Stimulated activated CD4-positive, alpha-beta T cell treated with anti-CD3 and anti-CD28 coated beads, TNF-alpha, amount 100 ng/mL, for 48 hours (primary cell): ENCODE measurements around the gene ROR1.

ENCODE experiments used
- DNase-seq, 3 donors: peaks; one replicate each; pipeline ENCODE4 v3.0.0-alpha.2; 2020; ENCODE audit warnings: low read depth in 3 of 3

ROR1 gene

DNA sequence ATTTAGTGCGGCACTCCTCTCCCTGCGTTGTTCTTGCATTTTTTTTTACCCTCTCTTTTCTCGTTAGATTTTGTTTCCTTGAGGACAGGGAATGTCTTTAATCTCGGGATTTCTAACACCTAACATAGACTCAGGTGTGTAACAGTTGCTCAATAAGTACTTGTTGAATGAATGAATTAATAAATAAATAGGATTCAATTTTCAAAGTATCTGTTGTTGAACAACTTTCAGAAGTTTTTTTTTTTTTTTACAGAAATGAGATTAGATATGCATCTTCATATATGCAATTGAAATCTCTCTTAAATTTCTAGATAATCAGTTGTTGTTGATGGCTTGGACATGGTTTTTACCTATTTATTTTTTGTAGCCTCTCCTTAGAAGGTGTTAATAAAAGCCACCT, 83.1 kb downstream of the ROR1 start:
- DNase-seq: no peak

DNA sequence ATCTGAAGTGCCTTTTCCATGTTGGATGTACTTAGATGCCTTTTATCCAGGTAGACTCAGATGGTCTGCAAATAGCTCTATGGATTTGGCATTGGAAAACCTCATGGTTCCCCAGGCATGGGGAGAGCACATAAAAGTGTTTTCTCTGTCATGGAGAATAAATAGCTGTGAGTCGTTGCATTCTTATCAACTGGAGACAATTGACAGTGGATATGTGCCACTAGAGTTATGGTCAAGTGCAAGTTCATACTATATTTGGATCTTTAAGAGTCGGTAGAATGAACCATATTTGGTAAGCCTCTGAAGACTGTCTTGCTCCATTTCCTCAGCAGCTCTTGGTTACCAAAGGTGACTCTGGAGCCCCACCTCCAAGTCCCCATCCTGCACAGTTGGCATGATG, 83.7 kb downstream of the ROR1 start:
- DNase-seq: no peak

DNA sequence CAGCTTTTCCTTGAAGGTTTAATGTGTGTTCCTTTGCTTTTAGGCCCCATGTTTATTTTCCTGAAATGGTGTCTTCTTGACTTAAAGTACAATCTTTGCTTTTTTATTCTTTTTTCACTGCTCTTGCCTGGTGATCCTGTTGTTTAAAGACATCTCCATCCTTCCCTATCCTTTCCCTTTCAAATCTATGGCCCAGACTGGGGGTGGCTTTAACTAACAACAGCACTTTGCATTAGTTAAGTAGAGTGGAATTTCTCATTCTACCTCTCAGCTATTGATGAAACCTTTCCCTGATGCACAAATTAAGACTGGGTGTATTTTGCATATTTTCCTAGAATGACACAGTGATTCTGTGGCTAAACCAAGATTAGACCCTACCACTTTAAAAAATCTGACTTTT, 84.3 kb downstream of the ROR1 start:
- DNase-seq: no peak

DNA sequence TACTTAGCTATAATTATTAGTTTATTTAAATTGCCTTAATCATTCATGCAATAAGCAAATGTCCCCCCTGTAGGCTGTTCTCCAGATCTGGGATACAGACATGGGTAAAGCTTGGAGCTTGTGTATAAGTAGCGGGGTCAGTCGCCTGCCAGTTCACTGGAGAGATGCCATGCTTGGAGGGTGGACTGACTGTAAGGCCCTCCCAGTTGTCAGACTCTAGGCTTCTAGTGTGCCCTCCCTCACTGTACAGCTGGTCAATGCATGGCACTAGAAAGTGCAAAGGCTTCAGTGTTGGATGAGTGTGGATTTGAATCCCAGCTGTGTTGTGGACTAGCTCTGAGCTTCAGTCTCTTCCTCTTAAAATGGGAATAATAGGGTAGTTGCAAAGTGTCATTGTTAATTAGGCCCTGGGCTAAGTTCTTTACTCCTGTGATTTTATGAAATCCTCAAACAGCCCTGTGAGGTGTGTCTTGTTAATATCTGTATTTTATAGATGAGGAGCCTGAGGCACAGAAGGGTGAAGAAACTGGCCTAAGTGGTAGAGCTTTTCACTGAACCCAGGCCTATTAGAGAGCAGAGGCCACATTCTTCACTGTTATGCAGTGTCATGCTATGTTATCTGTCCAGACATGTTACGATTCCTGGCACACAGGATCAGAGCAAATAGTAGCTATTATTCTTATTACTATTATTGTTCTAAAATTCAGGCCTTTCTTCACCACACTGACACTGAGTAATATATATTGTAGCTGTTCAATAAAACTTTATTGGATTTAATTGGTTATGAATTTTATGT, 85.9 kb downstream of the ROR1 start:
- DNase-seq: no peak

DNA sequence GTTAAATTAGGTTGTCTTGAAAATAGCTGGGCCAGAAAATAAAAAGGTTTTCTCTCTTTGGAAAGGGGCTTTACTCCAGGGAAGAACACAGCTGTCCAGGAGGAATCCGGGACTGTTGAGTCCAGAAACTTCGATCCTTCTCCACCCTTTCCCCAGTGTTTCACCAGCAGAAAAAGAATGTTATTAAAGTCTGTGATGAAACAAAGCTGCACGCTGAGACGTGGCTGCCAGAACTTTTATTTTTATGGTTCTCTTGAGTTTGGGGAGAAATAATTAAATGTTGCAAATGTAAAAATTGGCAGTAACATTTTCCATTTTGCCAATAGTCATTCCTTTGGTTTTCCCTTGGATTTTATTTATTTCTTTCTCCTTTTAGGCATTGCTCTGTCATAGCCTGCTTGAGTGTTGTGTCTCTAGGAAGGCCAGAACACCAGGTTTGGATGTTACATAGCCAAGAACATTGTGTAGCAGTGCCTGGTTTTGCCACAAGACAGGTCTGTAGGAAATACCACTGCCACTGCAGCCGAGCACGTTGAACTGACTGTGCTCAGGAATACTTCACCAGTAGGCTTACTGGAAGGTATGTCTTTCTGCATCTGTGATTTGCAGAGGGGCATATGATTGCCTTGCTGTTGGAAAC, 87.4 kb downstream of the ROR1 start:
- no peak for DNase-seq

DNA sequence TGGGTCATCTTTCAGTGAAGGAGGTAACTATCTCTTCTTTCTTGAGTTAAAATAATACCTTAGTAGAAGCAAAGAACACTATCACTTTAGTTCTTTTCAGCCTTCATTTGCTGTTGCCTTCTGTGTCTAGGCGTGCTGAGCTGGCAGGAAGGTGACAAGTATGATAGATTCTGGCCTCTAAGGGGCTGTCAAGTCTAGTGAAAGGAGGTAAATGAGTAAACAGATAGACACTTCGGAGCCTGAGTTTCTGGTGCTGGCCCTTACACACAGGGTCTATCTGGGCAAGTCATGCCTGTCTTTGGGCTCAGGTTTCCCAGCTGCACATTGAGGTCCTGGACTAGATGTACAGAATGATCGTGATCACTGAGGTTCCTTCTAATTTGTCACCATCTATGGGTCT, 89.3 kb downstream of the ROR1 start:
- DNase-seq: no peak

DNA sequence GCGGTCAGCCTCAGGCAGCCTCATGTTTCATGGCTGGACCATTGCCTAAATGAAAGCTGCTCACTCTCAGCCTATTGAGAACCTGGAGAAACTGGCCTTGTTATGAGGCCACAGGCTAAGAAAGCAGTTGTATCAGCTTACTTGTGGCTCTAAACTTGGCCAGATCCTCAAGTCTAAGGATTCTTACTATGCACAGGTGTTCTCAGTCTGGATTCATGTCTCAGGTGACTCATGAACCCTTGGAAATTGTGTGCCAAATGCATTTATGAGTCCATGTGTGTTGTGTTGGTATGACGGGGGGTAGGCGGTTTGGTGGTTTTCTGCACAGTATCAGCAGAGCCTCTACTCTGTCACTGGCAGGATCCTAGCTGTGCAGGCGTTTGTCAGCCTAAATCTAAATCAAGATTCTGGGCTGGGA, 90.4 kb downstream of the ROR1 start:
- DNase-seq: no peak

DNA sequence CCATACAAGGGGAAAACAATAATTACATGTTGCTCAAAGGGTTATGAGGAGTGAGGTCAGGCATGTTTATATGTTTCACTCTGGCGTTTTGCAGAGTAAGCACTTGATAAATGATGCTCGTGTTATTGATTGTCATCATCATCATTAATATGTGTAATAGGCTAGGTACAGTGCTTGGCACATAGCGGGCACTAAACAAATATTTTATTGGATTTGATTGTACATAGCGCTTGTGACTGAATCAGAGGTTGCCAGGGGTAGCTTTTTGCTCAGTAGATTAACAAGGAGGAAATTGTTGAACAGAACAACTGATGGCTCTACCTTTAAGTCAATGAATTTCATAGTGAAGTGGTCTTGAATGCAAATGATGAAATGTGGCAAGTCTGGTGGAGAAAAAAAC, 91.7 kb downstream of the ROR1 start:
- no peak for DNase-seq

DNA sequence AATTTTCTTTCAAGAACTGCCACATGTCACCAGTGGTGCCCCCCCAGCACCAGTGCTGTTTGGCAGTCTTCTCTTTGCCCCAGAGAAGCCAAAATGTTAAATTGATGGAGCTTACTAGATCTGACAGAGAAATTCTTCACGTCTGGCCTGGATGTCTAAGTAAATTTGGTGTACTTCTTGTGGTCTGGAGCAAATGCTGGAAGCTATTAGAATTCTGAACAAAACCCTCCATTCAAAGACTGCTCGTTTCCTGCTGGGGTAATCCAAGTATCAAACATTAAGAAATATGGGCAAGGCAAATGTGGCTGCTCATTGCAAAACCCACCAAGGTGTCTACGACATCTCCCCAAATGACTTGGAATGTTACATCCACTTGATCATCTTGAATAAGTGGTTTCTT, 92.3 kb downstream of the ROR1 start:
- DNase-seq: no peak

DNA sequence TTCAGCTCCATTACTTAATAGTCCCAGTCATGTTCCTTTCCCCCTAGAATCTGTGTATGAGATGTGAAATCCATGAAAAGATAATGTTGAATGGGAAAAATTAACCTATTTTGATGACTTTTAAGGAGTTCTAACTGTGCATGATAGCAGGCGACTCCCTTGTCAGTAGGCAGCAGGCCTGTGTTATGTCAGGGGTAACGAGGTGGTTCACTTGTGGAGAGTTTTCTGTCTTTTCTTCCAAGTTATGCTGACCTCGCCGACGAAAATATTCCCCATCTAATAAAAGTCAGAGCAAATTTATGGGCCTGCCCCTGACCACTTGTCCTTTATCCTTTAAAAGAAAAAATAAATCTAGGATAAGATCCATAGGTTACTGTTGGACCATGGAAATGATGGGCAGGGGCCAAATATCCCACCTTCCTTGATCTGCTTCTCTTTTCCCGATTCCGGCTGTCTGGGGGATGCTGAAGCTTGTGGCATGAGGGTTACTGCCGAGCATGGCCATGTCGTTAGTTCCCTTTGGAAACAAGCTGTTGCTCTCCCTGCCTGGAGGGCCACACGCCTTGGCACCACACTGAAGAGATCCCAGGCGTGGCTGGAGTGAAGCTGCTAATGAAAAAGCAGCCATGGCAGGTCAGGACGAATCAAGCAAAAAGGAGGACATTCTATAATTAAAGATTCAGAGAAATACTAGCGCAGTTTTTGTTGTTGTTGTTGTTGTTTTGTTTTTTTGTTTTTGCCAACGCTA, 93.8 kb downstream of the ROR1 start:
- no peak for DNase-seq

DNA sequence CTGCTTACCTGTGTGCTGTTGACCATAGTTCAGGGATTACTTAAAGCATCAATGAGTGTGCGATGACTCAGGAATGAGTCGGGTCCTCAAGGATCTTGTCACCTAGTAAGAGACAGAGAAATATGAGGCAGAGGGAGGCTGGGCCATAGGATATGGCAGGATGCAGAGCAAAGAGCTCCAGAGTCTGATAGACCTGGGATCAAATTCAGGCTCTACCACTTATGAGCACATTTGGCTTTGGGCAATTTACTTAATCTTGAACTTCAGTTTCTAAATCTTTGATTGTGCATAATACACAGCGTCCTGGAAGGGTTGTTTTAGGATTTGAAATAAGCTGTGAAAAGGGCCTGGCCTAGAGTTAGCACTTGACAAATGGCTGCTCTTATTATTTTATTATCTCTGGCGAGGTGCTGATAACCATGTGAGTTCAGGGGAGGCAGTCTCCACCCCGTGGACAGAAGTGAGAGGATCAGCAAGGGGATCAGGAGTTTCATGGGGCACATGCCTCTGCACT, 94.5 kb downstream of the ROR1 start:
- no peak for DNase-seq

DNA sequence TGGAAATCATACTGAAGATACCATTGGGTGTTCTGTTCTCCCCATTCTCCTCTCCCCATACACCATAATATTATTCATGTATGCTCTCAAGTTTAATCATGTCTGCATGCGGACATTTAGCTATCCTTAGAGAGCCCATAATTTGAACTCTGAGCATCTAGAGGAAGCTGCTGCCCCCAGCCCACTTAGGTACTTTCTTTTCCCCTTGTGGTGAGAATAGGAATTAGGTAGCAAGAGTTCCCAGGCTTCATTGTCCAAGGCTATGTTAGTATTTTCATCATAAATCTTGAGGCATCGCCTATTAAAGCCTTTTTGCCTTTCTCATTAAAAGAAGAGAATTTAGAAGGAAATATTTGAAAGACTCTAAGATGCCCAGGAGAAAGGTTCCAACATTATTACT, 96.3 kb downstream of the ROR1 start:
- DNase-seq: no peak

DNA sequence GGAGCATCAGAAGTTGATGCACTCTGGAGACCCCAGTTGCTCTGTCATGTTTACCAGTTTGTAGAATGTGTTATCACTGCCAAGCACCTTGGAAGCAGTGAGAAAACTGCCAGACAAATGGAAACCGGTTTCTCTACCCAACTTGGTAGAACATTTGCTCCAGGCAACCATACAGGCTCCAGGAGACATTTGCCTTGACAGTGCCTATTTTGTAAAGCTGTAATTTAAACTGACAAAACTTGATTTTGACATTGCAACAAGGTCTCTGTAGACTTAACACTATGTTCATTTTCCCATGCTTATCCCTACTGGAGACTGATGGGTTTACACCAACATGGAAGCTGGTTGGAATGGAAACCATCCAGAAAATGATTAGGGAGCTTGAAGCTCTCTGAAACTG, 97.6 kb downstream of the ROR1 start:
- DNase-seq: no peak

DNA sequence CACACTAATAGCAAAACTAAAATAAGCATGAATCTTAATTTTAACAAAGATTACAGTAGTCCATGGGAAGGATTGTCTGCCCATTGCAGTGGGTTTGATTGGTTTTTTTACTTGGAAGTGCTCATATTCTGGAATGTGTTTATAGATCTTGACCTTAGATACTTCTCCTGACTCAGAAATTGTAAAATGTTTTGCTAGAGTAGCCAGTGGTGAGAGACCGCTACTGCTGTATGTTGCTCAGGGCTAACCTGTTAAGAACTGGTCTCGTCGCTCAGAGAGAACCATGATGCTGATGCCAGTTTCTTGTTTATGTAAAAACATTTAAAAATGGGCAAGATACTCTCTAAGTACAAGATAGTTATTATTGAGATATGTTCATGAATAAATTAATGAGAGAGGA, 99.9 kb downstream of the ROR1 start:
- no peak for DNase-seq

DNA sequence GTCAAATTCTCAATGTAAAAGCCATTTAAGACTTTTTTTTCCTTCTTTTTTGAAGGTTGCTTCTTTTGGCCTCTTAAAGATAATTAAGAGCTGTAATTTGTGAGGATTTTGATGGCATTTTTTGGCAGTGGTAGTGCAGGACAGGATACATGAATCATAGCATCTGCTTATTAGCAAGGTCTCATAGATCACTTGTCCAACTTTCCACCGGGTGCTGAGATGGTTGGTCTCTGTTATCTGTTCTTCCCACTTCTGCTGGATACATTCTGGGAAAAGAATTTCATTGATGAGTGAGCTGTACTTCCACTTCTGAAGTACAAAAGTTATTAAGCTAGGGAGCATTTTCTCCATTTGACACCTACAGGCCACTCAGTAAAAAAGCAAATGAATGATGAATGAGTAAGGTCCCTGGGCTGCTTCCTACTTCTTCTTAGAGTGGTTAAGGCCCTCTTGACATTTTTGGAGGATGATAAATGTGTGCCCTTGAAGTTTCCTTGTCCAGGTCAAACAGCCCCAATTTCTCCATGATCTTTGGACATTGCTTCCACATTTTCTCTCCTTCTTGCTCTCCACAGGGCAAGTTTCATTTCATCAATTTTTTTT, 100.6 kb downstream of the ROR1 start:
- no peak for DNase-seq

DNA sequence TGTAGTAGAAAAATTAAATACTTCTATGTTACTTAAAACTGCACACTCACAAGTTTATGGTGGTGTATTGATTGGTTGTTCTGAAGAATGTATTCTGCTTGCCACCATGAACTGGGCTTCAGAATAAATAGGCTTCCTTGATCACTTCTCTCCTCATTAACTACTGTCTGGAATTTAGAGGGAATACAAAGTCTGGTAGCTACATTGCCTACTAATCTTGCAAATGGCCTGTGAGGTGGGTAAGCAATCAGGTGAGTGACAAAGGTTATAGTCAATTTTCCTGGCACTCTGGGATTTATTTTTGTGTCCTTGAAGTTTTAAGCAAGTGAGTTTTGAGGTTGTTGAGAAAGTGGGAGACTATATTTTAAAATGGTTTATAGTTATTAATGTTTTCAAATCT, 101.8 kb downstream of the ROR1 start:
- DNase-seq: no peak

DNA sequence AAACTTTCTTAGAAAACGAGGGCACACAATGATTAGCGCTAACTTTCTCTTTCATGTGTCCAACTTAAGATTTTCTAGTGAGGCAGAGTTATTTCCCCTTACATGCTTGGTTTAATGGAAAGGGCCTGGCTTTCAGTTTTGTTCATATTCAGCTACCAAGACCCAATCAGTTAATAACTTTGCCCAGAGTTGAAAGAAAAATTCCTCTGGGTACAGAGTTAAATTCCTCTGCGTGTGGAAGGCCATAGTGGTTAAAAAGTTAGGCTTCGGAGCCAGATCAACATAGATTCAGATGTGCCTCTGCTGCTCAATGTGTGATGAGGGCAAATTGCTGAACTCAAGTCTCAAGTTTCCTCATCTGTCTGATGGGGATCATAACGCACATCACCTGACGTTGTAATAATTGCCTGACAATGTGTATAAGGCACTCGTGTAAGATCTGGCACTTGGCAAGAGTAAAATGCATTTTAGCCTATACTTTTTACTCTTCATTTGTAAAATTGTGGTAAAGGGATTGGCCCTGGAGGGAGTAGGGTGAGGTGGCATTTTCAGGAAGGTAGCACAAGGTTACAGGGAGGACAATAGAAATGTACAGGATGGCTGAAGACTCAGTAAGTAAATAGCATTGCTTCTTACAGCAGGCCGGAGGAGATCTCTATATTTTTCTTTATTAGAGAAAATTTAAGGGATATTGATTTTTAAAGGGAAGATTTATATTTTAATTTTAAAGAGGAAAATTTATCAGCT, 103.4 kb downstream of the ROR1 start:
- no peak for DNase-seq

DNA sequence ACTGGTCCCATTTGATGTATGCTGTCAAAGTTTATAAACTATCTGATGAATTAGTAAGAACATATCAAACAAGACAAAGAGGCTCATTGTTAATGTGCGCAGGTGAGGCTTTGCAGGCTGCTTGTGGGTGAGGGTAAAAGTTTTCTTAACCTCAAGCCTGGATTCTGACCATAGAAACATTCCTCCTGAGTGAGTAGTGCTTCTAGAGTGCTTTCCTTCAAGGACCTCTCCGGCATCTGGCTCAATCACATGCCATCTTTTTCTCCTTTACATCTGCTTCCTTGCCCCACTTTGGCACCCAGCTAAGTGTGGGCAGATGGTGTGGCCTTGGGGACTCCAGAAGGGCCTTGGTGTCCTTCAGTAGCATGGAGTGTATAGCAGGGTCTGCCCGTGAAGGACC, 104.0 kb downstream of the ROR1 start:
- no peak for DNase-seq

DNA sequence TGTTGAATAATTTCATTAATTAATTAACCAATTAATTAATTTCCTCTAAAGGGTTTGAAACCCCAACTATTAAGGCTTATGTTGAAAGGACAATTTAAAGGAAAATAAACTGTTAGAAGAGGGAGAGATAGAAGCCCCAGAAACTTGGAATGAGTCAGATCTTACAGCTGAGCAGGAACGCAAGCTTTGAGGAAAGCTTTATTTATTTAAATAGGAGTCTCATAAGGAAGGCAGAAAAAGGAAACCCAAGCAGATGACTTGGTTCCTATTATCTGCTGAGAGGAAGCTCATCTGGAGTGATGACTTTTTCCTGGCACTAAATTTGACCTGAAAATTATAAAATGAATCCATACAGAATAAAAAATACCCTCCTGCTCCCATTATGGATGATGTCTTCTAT, 105.1 kb downstream of the ROR1 start:
- no peak for DNase-seq

DNA sequence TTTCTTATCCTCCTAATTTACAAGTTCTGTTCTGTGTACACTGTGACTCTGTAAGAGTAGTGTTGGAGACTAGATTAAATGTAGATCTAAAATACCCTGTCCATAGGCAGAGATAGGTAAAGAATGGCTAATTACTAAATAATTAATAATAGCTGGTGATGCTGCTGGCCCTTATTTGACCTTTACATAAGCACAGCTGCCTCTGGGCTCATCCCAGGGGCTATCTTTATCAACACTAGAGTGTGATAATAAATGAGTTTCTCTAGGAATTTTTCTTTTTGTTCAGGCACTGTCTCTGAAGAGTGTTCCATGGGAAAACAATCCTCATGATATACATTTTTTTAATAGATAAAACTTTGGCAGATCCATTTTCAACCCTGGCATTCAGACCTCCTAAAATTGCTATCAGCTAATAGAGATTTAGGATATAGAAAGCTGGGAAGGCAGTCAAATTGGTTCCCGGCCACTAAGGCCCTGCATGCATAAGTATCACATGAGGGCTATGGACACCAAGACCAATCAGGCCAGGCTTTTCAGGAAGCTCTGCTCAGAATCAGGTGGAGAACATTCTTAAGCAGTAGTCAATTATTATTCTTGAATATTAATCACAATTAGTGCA, 107.2 kb downstream of the ROR1 start:
- DNase-seq: no peak

DNA sequence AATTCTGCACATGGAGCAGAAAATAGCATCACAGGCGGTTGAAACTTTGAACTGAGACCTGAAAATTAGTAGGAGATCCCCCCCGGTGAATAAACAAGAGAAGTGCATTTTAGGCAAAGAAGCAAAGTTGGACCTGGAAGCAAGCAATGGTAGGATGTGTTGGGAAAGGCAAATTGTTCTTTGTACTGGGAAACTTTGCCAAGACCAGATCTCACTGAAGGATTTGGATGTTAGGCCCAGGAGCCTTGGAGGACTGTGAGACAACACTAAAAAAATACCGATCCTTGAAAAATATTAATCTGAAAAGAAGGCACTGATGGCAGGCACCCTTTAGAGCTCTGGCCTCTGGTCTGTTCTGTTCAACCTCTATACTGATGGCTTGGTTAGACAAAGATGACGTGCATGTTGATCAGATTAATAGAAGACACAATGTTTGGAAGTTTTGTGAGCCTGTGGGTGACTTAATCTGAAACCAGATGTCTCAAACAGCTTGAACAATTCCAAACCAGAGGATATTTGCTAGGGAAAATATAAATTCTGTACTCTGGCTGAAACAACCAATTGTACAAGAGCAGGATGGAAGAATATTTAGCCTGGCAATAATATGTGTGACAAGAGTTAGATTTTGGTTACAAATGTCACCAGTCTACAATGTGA, 108.4 kb downstream of the ROR1 start:
- DNase-seq: no peak
